ENCODE data around the gene PDE8A. TPM values are rescaled to one million over a fixed set of nuclear protein-coding genes. Genes with fewer than 3 reads are reported as not detected.

PDE8A gene
- total RNA-seq, 3 donors from 2014 or later, result 45.1 to 60.5 (median 58.3) TPM

GRCh38 chr15:85016275-85016674 lies 34.6 kb downstream of the PDE8A start:
- Histone ChIP-seq H3K4me3 (no peak overlapping the region), H3K4me1 (no peaks in the 10 kb centered on the region), H3K27ac (no peak overlapping the region), H3K9me3 (no peaks in the 10 kb centered on the region), H3K36me3 (no peaks in the 10 kb centered on the region), H3K27me3 (no peaks in the 10 kb centered on the region)
- TF ChIP-seq POLR2AphosphoS5 (IDR thresholded peaks at IDR 0.05), result no peak
- no peak for TF ChIP-seq CTCF (IDR thresholded peaks at IDR 0.05)
- TF ChIP-seq POLR2A (IDR thresholded peaks at IDR 0.05), result no peak
- no peak for DNase-seq (ENCODE audit: low spot score in 2 of 2)
- intact Hi-C loops (cut with DNase I; ENCODE audit: low total_unique reads), result no loop called here

DNA sequence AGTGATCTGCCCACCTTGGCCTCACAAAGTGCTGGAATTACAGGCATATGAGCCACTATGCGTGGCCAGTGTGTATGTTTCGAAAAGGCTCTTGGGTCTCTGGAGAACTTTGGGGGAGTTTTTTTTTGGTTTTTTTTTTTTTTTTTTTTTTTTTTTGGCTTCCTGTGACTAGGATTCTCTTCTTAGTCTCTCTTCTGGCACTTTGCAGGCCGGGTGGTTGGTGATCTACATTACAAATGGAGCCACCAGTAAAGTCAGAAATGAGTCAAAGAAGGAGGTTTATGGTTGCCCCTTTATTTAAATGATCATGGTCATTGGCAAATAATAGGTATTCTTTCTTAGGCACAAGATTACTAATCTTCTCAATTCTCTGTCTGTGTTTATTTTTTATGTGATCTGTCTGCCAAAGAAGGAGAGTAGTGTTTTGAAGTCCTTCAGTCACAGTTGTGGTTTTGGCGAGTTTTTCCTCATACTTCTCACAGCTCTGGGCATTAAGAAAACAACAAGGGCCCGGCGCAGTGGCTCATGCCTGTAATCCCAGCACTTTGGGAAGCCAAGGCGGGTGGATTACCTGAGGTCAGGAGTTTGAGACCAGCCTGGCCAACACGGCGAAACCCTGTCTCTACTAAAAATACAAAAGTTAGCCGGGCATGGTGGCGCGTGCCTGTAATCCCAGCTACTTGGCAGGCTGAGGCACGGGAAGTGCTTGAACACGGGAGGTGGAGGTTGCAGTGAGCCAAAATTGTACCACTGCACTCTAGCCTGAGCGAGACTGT lies 38.3 kb downstream of the PDE8A start:
- TF ChIP-seq POLR2A (IDR thresholded peaks at IDR 0.05), result no peak
- TF ChIP-seq POLR2AphosphoS5 (IDR thresholded peaks at IDR 0.05), result no peak
- TF ChIP-seq CTCF (IDR thresholded peaks at IDR 0.05), result no peak
- Histone ChIP-seq H3K4me3 (no peak overlapping the region), H3K27me3 (no peaks in the 10 kb centered on the region), H3K27ac (peak overlapping the region in 1 of 2 donors; percentile 6), H3K4me1 (peaks cover 2 to 5% of the 10 kb centered on the region in 2 donors), H3K36me3 (no peaks in the 10 kb centered on the region), H3K9me3 (no peaks in the 10 kb centered on the region)
- intact Hi-C loops (cut with DNase I; ENCODE audit: low total_unique reads), result no loop called here
- no peak for DNase-seq (ENCODE audit: low spot score in 2 of 2)

GRCh38 chr15:85021409-85021808 lies 39.8 kb downstream of the PDE8A start:
- H3K4me3 ChIP-seq, result no peak overlapping the region
- no peaks in the 10 kb centered on the region for H3K9me3 ChIP-seq
- peaks cover 6 to 7% of the 10 kb centered on the region in 2 donors for H3K4me1 ChIP-seq
- H3K36me3 ChIP-seq, result no peaks in the 10 kb centered on the region
- TF ChIP-seq POLR2AphosphoS5 (IDR thresholded peaks at IDR 0.05) (no peak), POLR2A (IDR thresholded peaks at IDR 0.05) (no peak), CTCF (IDR thresholded peaks at IDR 0.05) (no peak)
- no peaks in the 10 kb centered on the region for H3K27me3 ChIP-seq
- H3K27ac ChIP-seq, result no peak overlapping the region
- intact Hi-C loops (cut with DNase I; ENCODE audit: low total_unique reads), result no loop called here
- no peak for DNase-seq (ENCODE audit: low spot score in 2 of 2)

DNA sequence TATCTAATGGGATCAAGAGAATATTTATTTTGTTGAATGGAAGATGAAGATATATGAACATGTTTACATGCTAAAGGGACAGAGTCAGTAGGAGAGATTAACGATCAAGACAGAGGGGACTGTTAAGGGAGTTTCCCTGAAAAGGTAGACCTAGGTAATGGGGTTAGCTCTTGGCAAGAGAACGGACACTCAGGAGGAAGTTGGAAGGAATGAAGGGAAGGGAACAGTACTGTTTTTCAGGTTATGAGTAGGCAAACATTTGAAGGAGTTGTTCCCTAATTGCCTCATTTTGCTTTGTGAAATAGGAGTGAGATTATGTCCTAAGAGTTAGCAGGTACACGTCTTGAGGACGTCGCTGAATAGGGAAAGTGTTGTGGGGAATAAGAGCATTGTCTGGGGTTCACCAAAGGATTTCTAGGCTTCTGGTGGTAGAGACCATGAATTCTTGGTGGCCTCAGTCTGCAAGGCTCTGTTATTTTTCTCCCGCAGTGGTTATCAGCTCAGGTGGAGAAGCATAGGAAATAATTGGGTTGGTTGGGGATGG lies 41.3 kb downstream of the PDE8A start:
- no peaks in the 10 kb centered on the region for H3K9me3 ChIP-seq
- H3K36me3 ChIP-seq, result no peaks in the 10 kb centered on the region
- H3K27ac ChIP-seq, result no peak overlapping the region
- intact Hi-C loops (cut with DNase I; ENCODE audit: low total_unique reads), result no loop called here
- TF ChIP-seq POLR2AphosphoS5 (IDR thresholded peaks at IDR 0.05) (no peak), POLR2A (IDR thresholded peaks at IDR 0.05) (no peak)
- no peaks in the 10 kb centered on the region for H3K27me3 ChIP-seq
- H3K4me1 ChIP-seq, result peaks cover 6 to 7% of the 10 kb centered on the region in 2 donors
- DNase-seq (ENCODE audit: low spot score in 2 of 2), result no peak
- H3K4me3 ChIP-seq, result no peak overlapping the region

DNA sequence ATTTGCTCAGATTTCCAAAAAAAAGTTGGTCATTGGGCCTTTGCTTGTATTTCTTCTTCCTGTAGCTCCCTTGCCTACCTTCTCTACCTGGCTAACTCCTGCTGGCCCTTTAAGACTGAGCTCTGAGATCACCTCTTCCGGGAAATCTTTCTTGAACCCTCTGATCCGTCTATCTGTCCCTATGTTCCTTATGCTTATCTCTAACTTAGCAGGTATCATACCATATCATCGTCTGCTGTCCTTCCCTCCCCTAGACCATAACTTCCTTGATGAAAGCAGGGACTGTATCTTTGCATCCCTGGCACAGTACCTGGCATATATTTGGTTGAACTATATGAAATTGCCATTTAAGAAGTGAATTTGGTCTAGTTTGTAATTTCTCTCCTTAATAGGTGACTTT lies 42.3 kb downstream of the PDE8A start:
- intact Hi-C loops (cut with DNase I; ENCODE audit: low total_unique reads), result no loop called here
- Histone ChIP-seq H3K4me3 (no peak overlapping the region), H3K36me3 (no peaks in the 10 kb centered on the region), H3K9me3 (no peaks in the 10 kb centered on the region), H3K27me3 (no peaks in the 10 kb centered on the region), H3K27ac (no peak overlapping the region), H3K4me1 (peaks cover 6 to 7% of the 10 kb centered on the region in 2 donors)
- no peak for DNase-seq (ENCODE audit: low spot score in 2 of 2)
- TF ChIP-seq POLR2A (IDR thresholded peaks at IDR 0.05) (no peak), CTCF (IDR thresholded peaks at IDR 0.05) (no peak), POLR2AphosphoS5 (IDR thresholded peaks at IDR 0.05) (no peak)

Measured in breast epithelium (tissue), 4 donors.